HG03469 (cell line): ENCODE measurements around the gene NUP50.

Experiments used
- ATAC-seq: cut with Tn5 transposase; IDR thresholded peaks from one replicate; pipeline ENCODE4 v1.9.1; 2021; ENCODE audit warnings: mild to moderate bottlenecking, moderate library complexity, moderate number of reproducible peaks; ENCODE audit not compliant: unreplicated experiment

Gene NUP50

DNA sequence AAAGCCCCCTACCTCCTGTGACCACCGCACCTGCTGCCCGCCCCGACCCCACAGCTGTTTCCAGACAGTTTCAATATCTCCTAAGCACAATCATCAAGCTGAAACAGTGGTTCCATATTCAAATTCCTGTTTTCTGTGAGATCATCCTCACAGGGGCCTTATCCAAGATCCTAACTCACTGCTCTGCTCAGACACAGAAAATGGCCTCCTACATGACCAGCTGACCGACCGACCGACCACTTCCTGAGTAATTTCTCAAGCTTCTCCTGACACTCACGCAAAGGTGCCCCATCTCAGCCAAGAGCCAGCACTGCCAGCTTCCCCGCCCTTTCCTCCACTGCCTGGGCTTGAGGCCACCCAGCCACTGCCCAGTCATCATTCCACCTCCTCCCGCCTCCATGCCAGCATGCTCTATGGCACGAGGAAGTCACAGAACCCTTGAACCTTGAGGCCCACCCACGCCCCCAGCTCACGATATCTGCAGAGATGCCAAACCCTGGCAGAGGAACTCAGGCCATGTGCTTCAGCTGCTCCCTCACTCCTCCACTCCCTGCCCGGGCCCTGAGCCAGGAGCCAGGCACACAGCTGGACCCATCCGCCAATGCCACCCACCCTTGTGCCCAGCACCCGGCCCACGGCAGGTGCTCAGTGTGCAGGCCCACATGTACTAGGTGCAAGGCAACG is 62.9 kb downstream of the NUP50 start:
- no peak for ATAC-seq

GRCh38 chr22:45227645-45228400 is 64.1 kb downstream of the NUP50 start:
- ATAC-seq = no peak

GRCh38 chr22:45228401-45228754 is 64.7 kb downstream of the NUP50 start:
- no peak for ATAC-seq

DNA sequence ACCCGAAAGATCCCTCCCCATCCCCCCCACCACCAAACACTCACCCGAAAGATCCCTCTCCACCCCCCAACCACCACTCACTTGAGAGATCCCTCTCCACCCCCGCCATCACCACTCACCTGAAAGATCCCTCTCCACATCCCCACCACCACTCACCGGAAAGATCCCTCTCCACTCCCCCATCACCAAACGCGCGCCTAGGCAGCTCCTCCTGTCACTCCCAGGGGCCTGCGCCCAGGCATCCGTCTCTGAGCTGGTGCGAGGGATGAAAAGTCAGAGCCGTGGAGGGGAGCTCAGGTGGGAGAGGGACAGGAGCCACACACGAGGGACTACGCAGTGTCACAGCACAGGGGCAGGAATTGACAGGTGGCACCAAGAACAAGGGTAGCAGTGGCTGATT is 65.5 kb downstream of the NUP50 start:
- no peak for ATAC-seq

DNA sequence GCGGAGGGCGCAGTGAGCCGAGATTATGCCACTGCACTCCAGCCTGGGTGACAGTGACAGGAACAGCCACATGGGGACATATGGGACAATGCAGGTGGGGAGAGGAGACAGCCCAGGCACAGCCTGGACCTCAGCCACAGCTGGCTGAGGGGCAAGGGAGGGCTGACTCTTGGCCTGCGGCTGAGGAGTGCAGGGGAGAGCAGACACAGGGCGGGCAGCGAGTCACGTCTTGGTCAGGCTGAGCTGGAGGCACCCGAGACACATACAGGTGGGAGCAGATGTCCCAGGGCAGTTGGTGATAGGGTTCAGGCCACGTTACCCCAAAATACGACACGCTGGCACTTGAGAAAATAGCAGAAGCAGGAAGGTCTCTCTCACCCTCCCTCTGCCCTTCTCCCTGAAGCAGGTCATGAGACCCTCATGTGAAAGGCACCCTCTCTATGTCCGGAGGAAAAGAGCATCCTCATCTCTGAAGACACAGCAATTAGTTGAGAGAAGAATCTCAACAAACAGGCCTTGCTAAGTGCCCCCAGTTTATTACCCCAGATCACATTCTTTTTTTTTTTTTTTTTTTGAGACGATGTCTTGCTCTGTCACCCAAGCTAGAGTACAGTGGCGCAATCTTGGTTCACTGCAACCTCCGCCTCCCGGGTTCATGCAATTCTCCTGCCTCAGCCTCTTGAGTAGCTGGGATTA is 66.4 kb downstream of the NUP50 start:
- ATAC-seq = no peak

DNA sequence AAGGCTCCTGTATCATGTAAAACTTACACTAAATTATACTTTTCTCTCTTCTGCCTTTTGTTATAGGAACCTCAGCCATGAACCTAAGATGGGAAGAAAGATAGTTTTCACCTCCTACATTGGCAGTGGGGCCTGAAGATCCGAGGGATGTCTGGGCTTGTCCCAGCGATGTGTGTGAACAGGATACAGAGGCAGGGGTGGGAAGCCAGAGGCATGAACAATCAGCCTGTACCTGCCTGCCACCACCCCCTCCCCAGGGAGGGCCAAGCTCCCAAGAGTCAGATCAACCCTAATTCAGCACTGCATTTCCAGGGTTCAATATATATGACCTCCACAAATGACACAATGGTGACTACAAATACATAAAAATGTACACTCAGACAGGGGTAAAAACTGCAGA is 67.6 kb downstream of the NUP50 start:
- no peak for ATAC-seq

DNA sequence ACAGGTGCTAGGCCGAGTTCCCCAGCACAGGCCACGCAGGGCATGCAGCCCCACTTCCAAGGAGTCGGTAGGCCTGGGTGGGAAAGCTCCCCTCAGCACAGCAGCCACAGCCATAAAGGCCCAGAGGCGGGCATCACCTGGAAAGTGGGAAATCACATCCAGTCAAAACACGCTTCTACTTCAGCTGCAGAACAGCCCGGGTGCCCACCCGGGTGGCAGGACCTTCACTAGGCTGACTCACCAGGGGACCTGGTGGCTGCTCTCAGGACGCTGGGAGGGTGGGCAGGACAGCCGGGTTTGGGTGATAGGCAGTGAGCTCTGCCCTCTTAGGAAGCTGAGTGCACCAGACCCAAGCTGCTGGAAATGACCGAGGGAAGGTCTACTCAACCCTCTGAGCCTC is 69.7 kb downstream of the NUP50 start:
- no peak for ATAC-seq

GRCh38 chr22:45233827-45234226 is 70.1 kb downstream of the NUP50 start:
- ATAC-seq = no peak

- peak; percentile 58 for ATAC-seq
Measured at GRCh38 chr22:45235101-45235777, 71.5 kb downstream of the NUP50 start.

DNA sequence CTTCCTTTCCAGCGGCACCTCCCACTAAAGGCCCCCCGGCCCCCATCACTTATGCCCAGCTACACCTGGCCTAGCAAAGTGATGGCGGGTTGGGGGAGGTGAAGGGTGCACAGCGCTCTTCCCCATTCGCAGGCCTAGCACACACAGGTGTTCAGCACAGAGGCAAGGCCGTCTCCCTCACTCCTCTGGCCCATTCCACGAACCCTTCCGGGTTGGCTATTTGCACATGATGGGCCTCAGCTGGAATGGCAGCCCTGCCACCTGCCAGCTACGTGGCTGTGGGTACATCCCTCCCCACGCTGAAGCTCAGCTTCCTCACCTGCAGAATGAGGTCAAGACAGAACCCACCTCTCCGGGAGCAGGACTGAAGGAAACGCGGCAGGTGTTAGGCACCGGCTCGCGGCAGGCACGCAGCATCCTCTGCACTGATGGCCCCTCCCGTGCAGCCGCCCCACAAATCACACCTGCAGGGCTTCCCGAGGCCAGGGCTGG is 72.2 kb downstream of the NUP50 start:
- ATAC-seq = no peak

DNA sequence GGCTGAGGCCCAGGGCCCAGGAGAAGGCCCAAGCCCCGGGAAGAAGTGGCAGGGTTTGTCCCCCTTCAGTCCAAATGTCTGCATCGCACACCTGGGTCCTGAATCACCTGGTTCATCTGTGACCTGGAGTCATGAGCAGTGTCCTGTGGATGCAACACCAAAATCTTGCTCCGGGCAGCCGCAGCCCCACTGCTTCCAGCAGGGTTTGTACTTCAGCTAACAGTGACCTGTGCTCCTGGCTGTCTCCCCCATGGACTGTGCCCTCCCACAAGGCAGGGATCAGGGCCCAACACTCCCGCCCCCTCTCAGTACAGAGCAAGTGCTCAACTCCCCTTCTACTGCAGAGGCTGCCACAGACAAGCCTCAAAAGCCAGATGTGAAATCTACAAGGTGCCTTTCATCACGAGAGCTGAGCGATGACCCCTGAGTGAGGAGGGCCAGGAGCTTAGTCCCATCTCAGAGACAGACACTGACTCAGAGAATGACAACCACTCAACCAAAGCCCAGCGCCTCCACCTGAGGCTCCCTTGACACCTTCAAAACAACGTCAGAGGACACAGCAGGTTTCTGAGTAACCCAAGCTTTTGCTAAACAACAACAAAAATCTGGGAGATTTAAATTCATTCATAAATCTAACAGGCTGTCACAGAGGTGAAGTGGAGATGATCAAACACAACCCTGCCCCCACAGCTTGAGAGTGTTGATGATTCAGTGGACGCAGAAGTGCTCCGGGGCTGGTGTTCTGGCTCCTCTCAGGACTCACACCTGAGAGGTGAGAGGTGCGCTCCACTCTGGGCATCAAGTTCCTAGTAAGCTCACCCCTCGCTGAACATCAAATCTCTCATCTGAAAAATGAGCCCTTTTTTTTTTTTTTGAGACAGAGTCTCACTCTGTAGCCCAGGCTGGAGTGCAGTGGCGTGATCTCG is 73.6 kb downstream of the NUP50 start:
- ATAC-seq = no peak
